Measurements from ENCODE around the gene B4GALT1. TPM values are rescaled to one million over a fixed set of nuclear protein-coding genes. Genes with fewer than 3 reads are reported as not detected.

The B4GALT1 gene
- total RNA-seq, 1 donor from 2014 or later: 118 TPM

GRCh38 chr9:33129251-33129885, 37.8 kb downstream of the B4GALT1 start:
- CTCF ChIA-PET: interaction anchor here (0.8 to 2.8 kb wide), 6 partner anchors 11 to 97 kb away, joined by 3 to 15 read pairs (median 4); partner anchors contain the start of gene B4GALT1

GRCh38 chr9:33128570-33128969, 38.6 kb downstream of the B4GALT1 start:
- Mint-ChIP-seq H3K9me3 (no peaks in the 10 kb centered on the region), H3K4me3 (no peak overlapping the region), H3K27me3 (no peaks in the 10 kb centered on the region), H3K27ac (peak overlapping the region; percentile 96), H3K36me3 (ENCODE audit: low read depth) (peaks cover 90% of the 10 kb centered on the region), H3K4me1 (peaks cover 95% of the 10 kb centered on the region)
- no peak for TF ChIP-seq CTCF (IDR thresholded peaks at IDR 0.05)
- ATAC-seq (ENCODE audit: low read depth): no peak
- POLR2A ChIA-PET: interaction anchor here (0.7 to 10.5 kb wide), 3 partner anchors 12 to 51 kb away, joined by 4 to 365 read pairs (median 291); partner anchors contain the start of gene B4GALT1
- intact Hi-C loops (cut with micrococcal nuclease): no loop called here
- DNase-seq: no peak
- CTCF ChIA-PET: interaction anchor here (2.8 kb wide), 1 partner anchor 12 kb away, joined by 15 read pairs; no protein-coding TSS in a partner anchor

More at GRCh38 chr9:33129251-33129885, 37.8 kb downstream of the B4GALT1 start:
- H3K4me1 Mint-ChIP-seq: peaks cover 95% of the 10 kb centered on the region
- H3K27ac Mint-ChIP-seq: peak overlapping the region; percentile 96
- intact Hi-C loops (cut with micrococcal nuclease): no loop called here
- no peaks in the 10 kb centered on the region for H3K9me3 Mint-ChIP-seq
- ATAC-seq (ENCODE audit: low read depth) (no peak), DNase-seq (no peak)
- no peak for TF ChIP-seq CTCF (IDR thresholded peaks at IDR 0.05)
- H3K36me3 Mint-ChIP-seq (ENCODE audit: low read depth): peaks cover 90% of the 10 kb centered on the region
- H3K4me3 Mint-ChIP-seq: peak overlapping the region; percentile 44
- H3K27me3 Mint-ChIP-seq: no peaks in the 10 kb centered on the region
- POLR2A ChIA-PET: interaction anchor here (0.8 to 10.5 kb wide), 9 partner anchors 11 to 161 kb away, joined by 3 to 365 read pairs (median 4); partner anchors contain the start of genes B4GALT1 and NFX1

- ATAC-seq (ENCODE audit: low read depth) (no peak), DNase-seq (no peak)
- ChIA-PET CTCF (interaction anchor here (3.0 kb wide), 1 partner anchor 13 kb away, joined by 19 read pairs; no protein-coding TSS in a partner anchor), POLR2A (interaction anchor here (0.7 to 10.5 kb wide), 4 partner anchors 12 to 75 kb away, joined by 3 to 365 read pairs (median 148); partner anchors contain the start of gene B4GALT1)
- Mint-ChIP-seq H3K4me1 (peaks cover 95% of the 10 kb centered on the region), H3K9me3 (no peaks in the 10 kb centered on the region), H3K27me3 (no peaks in the 10 kb centered on the region), H3K27ac (peak overlapping the region; percentile 96), H3K36me3 (ENCODE audit: low read depth) (peaks cover 90% of the 10 kb centered on the region), H3K4me3 (no peak overlapping the region)
- TF ChIP-seq CTCF (IDR thresholded peaks at IDR 0.05): no peak
- intact Hi-C loops (cut with micrococcal nuclease): no loop called here
These were observed 39.3 kb downstream of the B4GALT1 start for GRCh38 chr9:33127881-33128280.

- H3K27ac Mint-ChIP-seq: peak overlapping the region; percentile 96
- ChIA-PET CTCF (interaction anchor here (0.6 to 3.5 kb wide), 11 partner anchors 7 to 100 kb away, joined by 3 to 26 read pairs (median 7); partner anchors contain the start of gene B4GALT1), POLR2A (interaction anchor here (1.0 to 10.5 kb wide), 13 partner anchors 9 to 164 kb away, joined by 3 to 365 read pairs (median 7); partner anchors contain the start of genes B4GALT1, NFX1 and SMU1)
- H3K4me3 Mint-ChIP-seq: peak overlapping the region; percentile 74
- intact Hi-C loops (cut with micrococcal nuclease): loop anchor here (1.0 kb wide), 3 partner anchors 14 to 99 kb away; partner anchors contain the start of gene B4GALT1
- ATAC-seq (ENCODE audit: low read depth) (peak; percentile 78), DNase-seq (peak; percentile 59)
- TF ChIP-seq CTCF (IDR thresholded peaks at IDR 0.05): no peak
- no peaks in the 10 kb centered on the region for H3K9me3 Mint-ChIP-seq
- no peaks in the 10 kb centered on the region for H3K27me3 Mint-ChIP-seq
- H3K36me3 Mint-ChIP-seq (ENCODE audit: low read depth): peaks cover 86% of the 10 kb centered on the region
- H3K4me1 Mint-ChIP-seq: peaks cover 89% of the 10 kb centered on the region
These were observed 41.0 kb downstream of the B4GALT1 start for GRCh38 chr9:33125871-33126823.

All from activated B cell treated with CpG ODN at 0.5 μM for 24 hours (primary cell).